GM12873 (cell line): Measurements from ENCODE around the gene RNF14.
A peak's percentile ranks its signal among the peaks of the same experiment; 100 is the strongest.

Experiments used
- TF ChIP-seq, protein P1 (sequence below): IDR thresholded peaks from 2 replicates; pipeline ENCODE4 v1.5.1; 2012; ENCODE audit warnings: low read depth, mild to moderate bottlenecking, moderate library complexity, low read length, control low read depth; ENCODE audit not compliant: insufficient read depth; ENCODE audit errors: missing control alignments

Gene RNF14

DNA sequence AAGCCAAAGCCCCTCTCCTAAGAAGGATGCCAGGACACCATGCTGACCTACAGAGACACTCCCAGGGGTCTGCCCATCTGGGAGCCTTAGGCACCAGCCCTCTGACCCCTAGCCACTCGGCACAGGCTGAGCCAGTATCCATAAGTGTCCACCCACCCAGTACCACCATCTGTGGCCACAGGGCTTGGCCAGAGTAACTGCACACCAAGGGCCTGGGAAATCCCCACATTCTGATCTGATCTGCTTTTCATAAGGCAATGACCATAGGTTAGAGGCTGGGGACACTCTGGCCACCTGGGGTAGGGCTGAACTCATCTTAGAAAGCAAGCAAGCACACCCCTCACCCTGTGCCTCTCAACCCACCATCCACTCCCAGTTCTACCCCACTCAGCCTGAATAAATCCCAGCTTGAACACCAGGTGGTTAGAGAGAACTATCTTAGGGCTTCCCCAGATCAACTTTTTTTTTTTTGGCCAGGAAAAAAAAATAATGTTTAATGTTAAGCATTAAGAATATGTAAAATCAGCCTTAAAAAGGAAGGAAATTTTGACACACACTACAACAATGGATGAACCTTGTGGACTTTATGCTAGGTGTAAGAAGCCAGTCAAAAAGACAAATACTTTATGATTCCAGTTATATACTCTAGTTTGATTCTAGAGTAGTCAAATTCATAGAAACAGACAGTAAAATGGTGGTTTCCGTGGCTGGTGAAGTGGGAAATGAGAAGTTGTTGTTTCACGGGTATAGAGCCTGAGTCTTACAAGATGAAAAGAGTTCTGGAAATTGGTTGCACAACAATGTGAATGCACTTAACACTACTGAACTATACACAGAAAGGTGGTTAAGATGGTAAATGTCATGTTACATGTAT lies 37.7 kb downstream of the RNF14 start:
- TF ChIP-seq, protein P1, sequence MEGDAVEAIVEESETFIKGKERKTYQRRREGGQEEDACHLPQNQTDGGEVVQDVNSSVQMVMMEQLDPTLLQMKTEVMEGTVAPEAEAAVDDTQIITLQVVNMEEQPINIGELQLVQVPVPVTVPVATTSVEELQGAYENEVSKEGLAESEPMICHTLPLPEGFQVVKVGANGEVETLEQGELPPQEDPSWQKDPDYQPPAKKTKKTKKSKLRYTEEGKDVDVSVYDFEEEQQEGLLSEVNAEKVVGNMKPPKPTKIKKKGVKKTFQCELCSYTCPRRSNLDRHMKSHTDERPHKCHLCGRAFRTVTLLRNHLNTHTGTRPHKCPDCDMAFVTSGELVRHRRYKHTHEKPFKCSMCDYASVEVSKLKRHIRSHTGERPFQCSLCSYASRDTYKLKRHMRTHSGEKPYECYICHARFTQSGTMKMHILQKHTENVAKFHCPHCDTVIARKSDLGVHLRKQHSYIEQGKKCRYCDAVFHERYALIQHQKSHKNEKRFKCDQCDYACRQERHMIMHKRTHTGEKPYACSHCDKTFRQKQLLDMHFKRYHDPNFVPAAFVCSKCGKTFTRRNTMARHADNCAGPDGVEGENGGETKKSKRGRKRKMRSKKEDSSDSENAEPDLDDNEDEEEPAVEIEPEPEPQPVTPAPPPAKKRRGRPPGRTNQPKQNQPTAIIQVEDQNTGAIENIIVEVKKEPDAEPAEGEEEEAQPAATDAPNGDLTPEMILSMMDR: no peak

DNA sequence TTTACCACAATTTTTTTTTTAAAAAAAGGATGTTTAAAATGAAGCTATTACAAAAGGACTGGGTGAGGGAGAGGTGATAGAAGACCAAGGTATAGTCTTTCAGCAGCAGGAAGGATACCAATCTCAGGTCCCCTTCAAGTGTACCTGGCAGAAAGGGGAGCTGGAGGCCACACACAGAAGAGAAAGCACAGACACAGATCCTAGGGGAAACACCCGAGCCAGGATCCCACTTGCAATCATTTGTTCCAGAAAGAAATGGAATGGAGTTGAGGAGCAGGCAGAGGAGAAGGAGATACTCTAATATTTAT lies 38.3 kb downstream of the RNF14 start:
- TF ChIP-seq, protein P1: no peak

DNA sequence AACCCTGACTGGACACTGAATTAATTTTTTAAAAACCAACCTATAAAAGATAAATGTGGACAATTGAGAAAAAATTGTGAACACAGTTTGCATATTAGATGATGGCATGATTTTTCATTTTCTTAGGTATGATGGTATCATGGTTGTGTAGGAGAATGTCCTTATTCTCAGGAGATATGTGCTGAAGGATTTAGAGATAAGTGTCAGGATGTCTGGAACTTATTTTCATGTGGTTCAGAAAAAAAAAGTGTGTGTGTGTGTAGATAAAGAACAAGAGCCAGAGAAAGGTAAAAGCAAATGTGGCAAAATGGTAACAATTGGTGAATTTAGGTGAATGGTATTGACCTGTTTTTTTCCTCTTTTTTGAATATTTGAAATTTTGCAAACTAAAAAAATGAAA lies 39.9 kb downstream of the RNF14 start:
- TF ChIP-seq, protein P1: no peak

DNA sequence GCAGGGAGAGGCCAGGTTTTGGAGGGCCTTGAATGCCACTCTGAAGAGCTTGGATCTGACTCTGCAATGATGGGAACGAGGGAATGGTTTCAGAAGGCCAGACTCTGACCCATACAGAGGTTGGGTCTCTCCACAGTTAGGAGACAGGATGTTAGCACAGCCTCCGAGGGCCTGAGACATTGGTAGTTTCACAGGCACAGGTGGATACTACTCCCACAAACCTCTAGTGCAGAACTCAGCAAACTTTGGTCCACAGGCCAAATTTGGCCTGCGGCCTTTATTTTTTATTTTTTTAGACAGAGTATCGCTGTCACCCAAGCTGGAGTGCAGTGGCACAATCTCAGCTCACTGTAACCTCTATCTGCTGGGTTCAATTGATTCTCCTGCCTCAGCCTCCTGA lies 41.0 kb downstream of the RNF14 start:
- TF ChIP-seq, protein P1: no peak

DNA sequence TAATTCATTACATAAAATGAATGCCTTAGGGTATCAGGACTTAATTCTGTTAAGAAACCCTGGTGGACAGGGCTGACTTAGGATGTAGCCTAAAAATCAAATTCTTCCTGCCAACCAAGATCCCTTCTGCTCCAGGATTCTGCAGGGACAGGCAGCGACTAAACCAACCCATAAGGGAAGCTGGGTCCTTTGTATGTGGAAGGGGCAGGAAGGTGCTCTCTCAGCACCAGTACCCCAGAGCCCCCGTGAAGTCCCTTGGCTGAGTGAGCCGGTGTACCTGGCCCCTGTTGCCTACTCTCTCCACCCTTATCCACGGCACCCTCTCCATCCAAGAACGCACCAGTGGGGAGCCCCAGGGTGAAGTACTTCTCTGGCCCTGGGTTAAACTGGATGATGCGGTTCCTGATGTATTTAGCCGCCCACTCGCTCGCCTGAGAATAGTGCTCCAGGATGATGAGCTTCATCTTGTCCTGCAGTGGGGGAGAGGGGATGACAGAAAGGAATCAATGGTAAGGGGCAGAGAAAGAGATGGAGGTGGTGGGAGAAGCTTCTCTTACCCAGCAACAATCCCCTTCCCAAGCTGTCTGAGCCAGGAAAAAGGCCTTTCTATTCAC lies 42.8 kb downstream of the RNF14 start:
- TF ChIP-seq, protein P1: no peak

DNA sequence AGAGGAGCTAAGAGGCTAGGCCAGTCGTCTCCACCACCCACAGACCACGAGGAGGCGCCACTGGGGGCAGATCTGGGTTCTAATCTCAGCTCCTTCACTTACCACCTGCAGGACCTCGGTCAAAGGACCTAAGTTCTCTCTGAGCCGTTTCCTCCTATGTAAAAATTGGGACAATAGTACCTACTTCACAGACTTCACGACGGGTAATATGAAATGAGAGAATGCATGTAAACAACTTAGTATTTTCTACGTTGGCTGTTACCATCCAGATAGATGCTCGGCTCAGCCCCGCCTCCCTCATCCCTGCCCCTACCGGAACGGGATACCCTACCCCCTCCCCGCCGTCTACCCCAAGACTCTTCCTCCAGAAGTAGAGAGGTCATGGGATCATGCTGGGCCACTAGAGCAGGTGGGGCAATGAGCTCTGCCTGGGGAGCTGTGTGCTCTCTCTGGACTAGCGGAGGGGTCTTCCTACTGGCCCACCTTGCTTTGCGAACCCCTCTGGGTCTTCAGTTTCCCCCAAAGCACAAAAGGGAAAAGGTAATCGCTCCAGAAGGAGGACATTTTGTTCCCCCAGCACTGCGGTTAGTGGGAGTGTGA lies 43.4 kb downstream of the RNF14 start:
- TF ChIP-seq, protein P1: peak; percentile 63

DNA sequence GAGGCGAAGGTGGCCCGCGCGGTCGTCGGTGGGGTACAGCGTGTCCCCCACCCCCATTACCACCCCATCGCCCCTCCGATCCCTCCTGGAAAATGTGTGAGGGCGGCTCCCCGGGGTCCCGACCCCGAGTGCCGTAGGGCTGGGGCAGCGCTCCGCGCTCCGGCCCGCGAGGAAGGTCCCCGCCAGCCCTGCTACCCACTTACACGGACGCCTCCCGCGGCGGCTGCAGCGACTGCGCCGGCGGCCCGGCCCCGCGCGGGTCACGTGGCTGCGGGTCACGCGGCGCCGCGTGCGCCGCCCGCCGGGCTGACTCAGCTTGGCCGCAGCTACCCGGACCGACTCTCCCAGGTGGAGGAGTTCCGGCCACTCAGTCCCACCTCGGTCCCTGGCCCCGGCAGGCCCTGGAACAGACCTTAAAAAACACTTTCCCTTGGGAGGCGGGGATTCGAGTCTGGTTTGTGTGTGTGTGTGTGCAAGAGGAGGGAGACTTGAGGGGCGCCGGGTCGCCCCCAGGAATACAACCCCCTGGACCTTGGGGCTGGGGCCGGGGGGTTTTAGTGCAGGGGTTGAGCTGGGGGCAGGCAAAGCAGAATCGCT lies 44.0 kb downstream of the RNF14 start, which contains the start of gene GNPDA1:
Gene GNPDA1 (minus strand): TSS at position 236 of the 597 bp plus-strand sequence. CDS start 992 bp downstream, outside the sequence.
- TF ChIP-seq, protein P1: no peak
